Hepatocyte (in vitro differentiated cells): Measurements from ENCODE around the gene SON. TPM values are rescaled to one million over a fixed set of nuclear protein-coding genes. Genes with fewer than 3 reads are reported as not detected.
"Not testable (repeated sequence)": the region's sequence is repeated elsewhere in the genome, so short reads cannot be mapped to it uniquely, and the experiment has no call there.

Experiments used
- DNase-seq: peaks from one replicate; pipeline ENCODE4 v3.0.0-alpha.2; 2016; ENCODE audit warnings: low spot score
- H2AFZ ChIP-seq: fragments of 200-600 bp; sonication (generic); 2 replicates; pipeline ENCODE4 v1.6.0; 2016; ENCODE audit warnings: antibody characterized with exemption, mild to moderate bottlenecking
- H3K27ac ChIP-seq: fragments of 200-600 bp; sonication (generic); 2 replicates; pipeline ENCODE4 v1.5.1; 2016; ENCODE audit warnings: mild to moderate bottlenecking
- H3K27me3 ChIP-seq: fragments of 200-600 bp; sonication (generic); 2 replicates; pipeline ENCODE4 v1.6.1; 2016
- H3K36me3 ChIP-seq: fragments of 200-600 bp; sonication (generic); replicated peaks from 2 replicates; pipeline ENCODE4 v1.5.1; 2016; ENCODE audit warnings: low read depth; ENCODE audit not compliant: insufficient read depth
- H3K4me1 ChIP-seq: fragments of 200-600 bp; sonication (generic); 2 replicates; pipeline ENCODE4 v1.5.1; 2016; ENCODE audit warnings: mild to moderate bottlenecking, moderate library complexity; ENCODE audit not compliant: insufficient read depth
- H3K4me2 ChIP-seq: fragments of 200-600 bp; sonication (generic); 2 replicates; pipeline ENCODE4 v1.6.0; 2016
- H3K4me3 ChIP-seq: fragments of 200-600 bp; sonication (generic); 2 replicates; pipeline ENCODE4 v1.5.1; 2016; ENCODE audit warnings: mild to moderate bottlenecking
- H3K79me2 ChIP-seq: fragments of 200-600 bp; sonication (generic); 2 replicates; pipeline ENCODE4 v1.6.0; 2017; ENCODE audit warnings: mild to moderate bottlenecking
- H3K9me2 ChIP-seq: fragments of 200-600 bp; sonication (generic); replicated peaks from 2 replicates; pipeline ENCODE4 v1.6.0; 2017; ENCODE audit warnings: mild to moderate bottlenecking; ENCODE audit not compliant: insufficient read depth
- H3K9me3 ChIP-seq: fragments of 200-600 bp; sonication (generic); 2 replicates; pipeline ENCODE4 v1.5.1; 2016; ENCODE audit warnings: low read depth, mild to moderate bottlenecking
- H4K20me1 ChIP-seq: fragments of 200-600 bp; sonication (generic); 2 replicates; pipeline ENCODE4 v1.6.0; 2016; ENCODE audit warnings: mild to moderate bottlenecking; ENCODE audit not compliant: insufficient read depth, poor library complexity, severe bottlenecking
- EZH2 ChIP-seq: fragments of 200-600 bp; sonication (generic); IDR thresholded peaks from 2 replicates; pipeline ENCODE4 v1.6.1; 2016; ENCODE audit warnings: antibody characterized with exemption, mild to moderate bottlenecking, borderline replicate concordance
- EZH2phosphoT487 ChIP-seq: fragments of 200-600 bp; sonication (generic); IDR thresholded peaks from one replicate; pipeline ENCODE4 v1.6.1; 2018; ENCODE audit warnings: antibody characterized with exemption, mild to moderate bottlenecking, low read depth, moderate library complexity; ENCODE audit not compliant: unreplicated experiment, severe bottlenecking
- WGBS: methylation state at CpG from one replicate; pipeline ENCODE4 v1.1.6; 2016; ENCODE audit warnings: low lambda C conversion rate; ENCODE audit errors: missing lambda C conversion rate; 5-methylcytosine and 5-hydroxymethylcytosine counted together
- polyA plus RNA-seq: library from polyadenylated mRNA; unstranded; fragments of >200 nt; fragmentation: Nextera tagmentation; extraction: Ambion mirVana; gene quantifications from 2 replicates; pipeline ENCODE4 v1.2.1, GENCODE V29; 2016
- total RNA-seq: library from RNA; depleted of rRNA; stranded (reverse); fragments of >200 nt; gene quantifications from 2 replicates; pipeline ENCODE4 v1.2.3, GENCODE V29; 2014
- TF ChIP-seq, protein P1 (sequence below): fragments of 200-600 bp; sonication (generic); IDR thresholded peaks from 2 replicates; pipeline ENCODE4 v1.5.1; 2016; ENCODE audit warnings: antibody characterized with exemption, mild to moderate bottlenecking; ENCODE audit not compliant: poor library complexity

SON gene
- total and polyA plus RNA-seq, 2 experiments from 2014 or later, result 181 to 358 TPM

DNA sequence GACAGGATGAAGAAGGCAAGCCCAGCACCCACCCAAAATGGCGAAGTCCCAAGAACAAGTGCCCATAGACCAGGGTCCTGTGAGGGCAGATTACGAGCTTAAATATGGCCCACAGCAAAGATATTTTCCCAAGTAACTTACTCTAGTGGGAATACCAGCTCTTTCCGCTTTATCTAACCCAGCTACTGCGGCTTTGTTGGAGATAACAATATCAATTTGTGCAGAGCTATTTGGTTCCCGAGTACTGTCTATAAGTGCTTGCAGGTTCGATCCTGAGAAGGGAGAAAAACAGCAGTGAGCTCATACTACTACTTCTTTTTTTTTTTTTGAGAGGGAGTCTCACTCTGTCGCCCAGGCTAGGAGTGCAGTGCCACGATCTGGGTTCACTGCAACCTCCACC lies 37.0 kb upstream of the SON start:
- WGBS, result 96% methylated on average over 8 of the region's 8 CpGs
- H2AFZ ChIP-seq, result no peak overlapping the region

DNA sequence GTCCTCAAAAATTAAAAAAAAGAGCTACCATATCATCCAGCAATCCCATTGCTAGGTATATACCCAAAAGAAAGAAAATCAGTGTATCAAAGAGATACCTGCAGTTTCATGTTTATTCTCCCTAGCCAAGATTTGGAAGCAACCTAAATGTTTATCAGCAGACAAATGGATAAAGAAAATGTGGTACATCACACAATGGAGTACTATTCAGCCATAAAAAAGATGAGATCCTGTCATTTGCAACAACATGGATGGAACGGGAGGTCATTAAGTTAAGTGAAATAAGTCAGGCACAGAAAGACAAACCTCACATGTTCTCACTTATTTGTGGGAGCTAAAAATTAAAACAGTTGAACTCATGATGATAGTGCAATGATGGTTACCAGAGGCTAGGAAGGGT lies 35.8 kb upstream of the SON start:
- WGBS, result 95% methylated on average over 1 of the region's 1 CpG
- not testable (repeated sequence) for H4K20me1 ChIP-seq, H3K27ac ChIP-seq, H2AFZ ChIP-seq, H3K9me2 ChIP-seq, DNase-seq, H3K4me3 ChIP-seq, H3K4me2 ChIP-seq, H3K36me3 ChIP-seq, H3K27me3 ChIP-seq, H3K79me2 ChIP-seq, H3K9me3 ChIP-seq, H3K4me1 ChIP-seq

More for the DNA sequence above, 37.0 kb upstream of the SON start:
- H3K79me2 ChIP-seq, result no peaks in the 10 kb centered on the region
- TF ChIP-seq, protein P1, sequence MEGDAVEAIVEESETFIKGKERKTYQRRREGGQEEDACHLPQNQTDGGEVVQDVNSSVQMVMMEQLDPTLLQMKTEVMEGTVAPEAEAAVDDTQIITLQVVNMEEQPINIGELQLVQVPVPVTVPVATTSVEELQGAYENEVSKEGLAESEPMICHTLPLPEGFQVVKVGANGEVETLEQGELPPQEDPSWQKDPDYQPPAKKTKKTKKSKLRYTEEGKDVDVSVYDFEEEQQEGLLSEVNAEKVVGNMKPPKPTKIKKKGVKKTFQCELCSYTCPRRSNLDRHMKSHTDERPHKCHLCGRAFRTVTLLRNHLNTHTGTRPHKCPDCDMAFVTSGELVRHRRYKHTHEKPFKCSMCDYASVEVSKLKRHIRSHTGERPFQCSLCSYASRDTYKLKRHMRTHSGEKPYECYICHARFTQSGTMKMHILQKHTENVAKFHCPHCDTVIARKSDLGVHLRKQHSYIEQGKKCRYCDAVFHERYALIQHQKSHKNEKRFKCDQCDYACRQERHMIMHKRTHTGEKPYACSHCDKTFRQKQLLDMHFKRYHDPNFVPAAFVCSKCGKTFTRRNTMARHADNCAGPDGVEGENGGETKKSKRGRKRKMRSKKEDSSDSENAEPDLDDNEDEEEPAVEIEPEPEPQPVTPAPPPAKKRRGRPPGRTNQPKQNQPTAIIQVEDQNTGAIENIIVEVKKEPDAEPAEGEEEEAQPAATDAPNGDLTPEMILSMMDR, result no peak
- TF ChIP-seq EZH2, result no peak
- TF ChIP-seq EZH2phosphoT487, result no peak
- no peak for DNase-seq
- no peaks in the 10 kb centered on the region for H3K9me2 ChIP-seq
- H3K9me3 ChIP-seq, result no peaks in the 10 kb centered on the region
- no peak overlapping the region for H3K4me3 ChIP-seq
- no peaks in the 10 kb centered on the region for H3K4me1 ChIP-seq
- H3K27ac ChIP-seq, result no peak overlapping the region
- H3K4me2 ChIP-seq, result no peak overlapping the region
- no peaks in the 10 kb centered on the region for H3K27me3 ChIP-seq
- peaks cover 3% of the 10 kb centered on the region for H3K36me3 ChIP-seq
- no peaks in the 10 kb centered on the region for H4K20me1 ChIP-seq

DNA sequence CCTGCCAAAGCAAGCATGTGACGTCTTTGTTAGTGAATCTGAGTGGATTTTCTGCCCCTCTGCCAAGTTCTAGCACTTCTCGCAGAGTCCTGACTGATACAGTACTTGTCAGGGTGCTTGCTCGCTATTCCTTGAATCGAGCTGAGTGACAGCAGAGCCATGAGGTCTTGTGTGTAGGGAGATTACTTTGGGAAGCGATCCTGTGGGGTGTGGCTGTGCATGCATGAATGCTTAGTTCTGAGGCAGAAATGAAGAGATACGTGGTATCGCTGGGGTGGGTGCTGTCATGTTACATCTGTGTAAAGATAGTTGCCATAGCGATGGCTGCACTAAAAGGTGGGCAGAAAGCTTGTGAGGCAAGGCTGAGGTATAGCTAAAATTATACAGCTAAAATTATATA lies 32.0 kb upstream of the SON start:
- Histone ChIP-seq H3K36me3 (peaks cover 3% of the 10 kb centered on the region), H4K20me1 (no peaks in the 10 kb centered on the region)
- WGBS, result 99% methylated on average over 8 of the region's 8 CpGs

DNA sequence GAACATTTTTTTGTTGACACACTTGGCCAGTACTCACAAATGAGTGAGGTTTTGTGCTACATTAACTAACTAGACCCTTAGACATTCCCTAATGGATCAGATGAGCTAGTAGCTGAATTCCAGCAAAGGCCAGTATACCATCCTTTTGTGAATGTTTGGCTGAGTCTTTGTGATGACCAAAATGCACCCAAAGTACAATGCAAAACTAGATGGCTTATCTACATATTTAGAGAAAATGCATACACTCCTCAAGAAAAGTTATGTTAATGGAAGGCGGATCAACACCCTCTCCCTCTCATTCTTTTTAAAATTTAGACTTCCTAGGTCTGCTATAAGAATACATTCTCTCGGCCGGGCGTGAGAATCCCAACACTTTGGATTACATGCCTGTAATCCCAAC lies 31.2 kb upstream of the SON start:
- H3K79me2 ChIP-seq, result no peaks in the 10 kb centered on the region
- peaks cover 3% of the 10 kb centered on the region for H3K36me3 ChIP-seq
- H3K4me3 ChIP-seq, result no peak overlapping the region
- no peaks in the 10 kb centered on the region for H3K9me2 ChIP-seq
- no peak for DNase-seq
- no peaks in the 10 kb centered on the region for H4K20me1 ChIP-seq
- no peaks in the 10 kb centered on the region for H3K9me3 ChIP-seq
- no peak overlapping the region for H3K4me2 ChIP-seq
- 96% methylated on average over 4 of the region's 4 CpGs for WGBS
- H2AFZ ChIP-seq, result no peak overlapping the region
- H3K4me1 ChIP-seq, result no peaks in the 10 kb centered on the region
- H3K27ac ChIP-seq, result no peak overlapping the region
- H3K27me3 ChIP-seq, result no peaks in the 10 kb centered on the region
- TF ChIP-seq EZH2 (no peak), EZH2phosphoT487 (no peak)
- TF ChIP-seq, protein P1, result no peak

More for the DNA sequence above, 32.0 kb upstream of the SON start:
- Histone ChIP-seq H3K4me2 (no peak overlapping the region), H3K9me3 (no peaks in the 10 kb centered on the region), H3K9me2 (no peaks in the 10 kb centered on the region), H2AFZ (no peak overlapping the region), H3K27me3 (no peaks in the 10 kb centered on the region), H3K79me2 (no peaks in the 10 kb centered on the region), H3K27ac (no peak overlapping the region), H3K4me3 (no peak overlapping the region), H3K4me1 (no peaks in the 10 kb centered on the region)
- TF ChIP-seq, protein P1, result no peak
- TF ChIP-seq EZH2phosphoT487 (no peak), EZH2 (no peak)
- DNase-seq, result no peak
